Left hindlimb (tissue), 1 donor: ENCODE data around the gene PDZRN3.

Experiments
- DNase-seq: peaks from one replicate; pipeline ENCODE4 v3.0.0-alpha.2; 2018

PDZRN3 gene

GRCh38 chr3:73409138-73409763 is 215.5 kb downstream of the PDZRN3 start:
- no peak for DNase-seq

- no peak for DNase-seq
Measured at GRCh38 chr3:73408634-73409033, 216.1 kb downstream of the PDZRN3 start.

- no peak for DNase-seq
Measured at GRCh38 chr3:73407577-73407976, 217.2 kb downstream of the PDZRN3 start.

DNA sequence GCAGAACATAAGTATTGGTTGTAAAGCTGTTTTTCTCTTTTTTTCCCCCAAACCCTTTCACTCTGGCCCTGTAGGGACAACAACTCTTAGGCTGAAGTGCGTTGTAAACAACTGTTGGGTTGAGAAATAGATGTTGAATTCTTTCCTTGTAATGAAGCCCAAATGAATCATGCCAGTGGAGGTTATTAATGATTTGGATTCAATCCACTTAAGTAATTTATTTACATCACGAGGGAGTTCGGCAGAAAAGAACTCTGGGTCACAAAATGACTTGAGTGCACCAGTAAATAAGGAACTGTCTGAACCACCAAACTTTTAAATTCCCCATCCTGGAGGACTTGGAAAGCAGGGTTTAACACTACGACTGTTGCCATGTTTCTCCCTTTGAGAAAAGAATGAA is 218.9 kb downstream of the PDZRN3 start:
- DNase-seq, result no peak

DNA sequence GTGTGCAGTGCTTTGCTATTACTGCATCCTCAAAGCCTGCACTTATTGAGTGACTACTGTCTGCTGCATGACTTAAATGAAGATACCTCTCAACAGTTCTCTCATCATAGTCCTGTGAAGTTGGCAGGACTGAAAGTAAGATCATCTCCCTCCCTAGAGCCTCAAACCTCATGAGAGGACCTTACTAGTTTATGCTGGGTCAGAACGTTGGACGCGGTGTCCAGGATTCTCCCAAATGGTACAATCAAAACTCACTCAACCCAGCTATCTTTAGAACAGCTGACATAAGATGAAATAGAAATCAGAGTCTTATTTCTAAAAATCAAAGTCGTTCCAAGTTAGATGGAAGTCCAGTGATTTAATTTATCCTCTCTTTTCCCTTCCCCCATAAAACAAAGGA is 219.7 kb downstream of the PDZRN3 start:
- DNase-seq, result no peak

DNA sequence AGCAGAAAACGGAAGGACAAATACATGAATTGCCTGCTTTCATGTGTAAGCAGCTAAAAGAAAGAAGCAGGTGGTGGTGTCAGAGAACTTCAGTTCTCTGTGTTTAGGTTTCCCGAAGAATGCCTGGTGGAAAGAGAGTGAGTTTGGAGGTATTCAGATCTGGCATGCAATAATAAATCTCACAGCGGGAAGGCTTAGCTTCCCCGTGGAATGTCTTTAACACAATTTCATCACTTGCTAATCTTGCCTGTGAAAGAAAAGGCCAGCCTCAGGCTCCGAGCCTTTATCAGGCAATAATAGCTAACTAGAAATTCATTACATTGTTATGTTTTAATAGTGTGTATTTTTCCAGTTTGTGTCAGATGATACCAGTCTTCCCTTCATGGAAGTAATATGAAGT is 220.3 kb downstream of the PDZRN3 start:
- no peak for DNase-seq

GRCh38 chr3:73403444-73403843 is 221.3 kb downstream of the PDZRN3 start:
- no peak for DNase-seq

- no peak for DNase-seq
Measured at GRCh38 chr3:73401616-73402279, 223.0 kb downstream of the PDZRN3 start.

GRCh38 chr3:73401059-73401458 is 223.7 kb downstream of the PDZRN3 start:
- no peak for DNase-seq

DNA sequence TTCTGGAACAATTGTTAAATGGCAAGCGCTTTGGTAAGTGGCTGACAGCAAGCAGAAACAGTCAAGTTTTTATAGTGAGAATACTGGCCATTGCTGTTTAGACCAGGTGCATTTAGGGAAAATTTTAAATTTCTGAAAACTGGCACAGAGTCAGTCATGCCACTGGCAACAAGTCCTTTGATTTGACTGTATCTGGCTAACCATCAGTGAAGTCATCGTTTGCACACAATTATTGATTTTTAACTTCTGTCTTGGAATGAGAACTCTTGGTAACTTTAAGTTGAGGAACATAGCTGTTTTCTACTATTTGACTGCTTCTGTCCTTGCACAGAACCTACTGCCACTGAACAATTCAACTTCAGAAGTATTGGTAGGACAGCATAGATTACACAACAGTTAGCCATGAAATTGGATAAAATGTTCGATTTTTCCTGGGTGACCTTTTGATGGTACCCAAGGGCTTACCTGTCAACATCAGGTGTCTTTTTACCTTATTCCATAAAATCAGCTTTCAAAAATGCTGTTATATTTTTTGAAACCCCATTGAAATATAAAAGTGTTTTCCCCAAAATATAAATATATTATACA is 225.0 kb downstream of the PDZRN3 start:
- DNase-seq, result no peak

- DNase-seq, result no peak
Measured at GRCh38 chr3:73399106-73399505, 225.6 kb downstream of the PDZRN3 start.

DNA sequence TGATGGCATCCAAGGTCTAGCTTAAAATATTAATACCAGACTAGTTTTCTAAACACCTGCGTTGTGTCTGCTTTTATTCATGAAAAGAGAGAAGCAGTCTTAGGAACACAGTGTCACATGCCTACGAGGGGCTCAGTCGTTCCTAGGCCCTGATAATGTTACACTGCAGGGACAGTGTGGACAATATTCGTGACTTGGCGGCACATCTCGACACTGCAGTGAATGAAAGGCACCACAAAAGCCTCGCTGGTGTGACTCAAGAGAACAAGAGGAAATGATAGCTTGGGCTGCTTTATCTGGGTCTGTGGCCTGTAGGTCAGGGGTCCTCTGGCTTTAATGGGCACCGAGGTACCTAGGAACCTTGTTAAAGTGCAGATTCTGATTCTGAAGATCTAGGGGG is 226.7 kb downstream of the PDZRN3 start:
- DNase-seq, result no peak

- no peak for DNase-seq
Measured at GRCh38 chr3:73394240-73394639, 230.5 kb downstream of the PDZRN3 start.

GRCh38 chr3:73393005-73393404 is 231.7 kb downstream of the PDZRN3 start:
- no peak for DNase-seq

- no peak for DNase-seq
Measured at GRCh38 chr3:73391984-73392383, 232.8 kb downstream of the PDZRN3 start.

GRCh38 chr3:73389928-73390327 is 234.8 kb downstream of the PDZRN3 start:
- DNase-seq, result no peak

- no peak for DNase-seq
Measured at GRCh38 chr3:73389117-73389813, 235.5 kb downstream of the PDZRN3 start.

GRCh38 chr3:73385568-73385967 is 239.2 kb downstream of the PDZRN3 start:
- peak; percentile 65 for DNase-seq

- DNase-seq, result no peak
Measured at GRCh38 chr3:73384091-73384906, 240.4 kb downstream of the PDZRN3 start.

DNA sequence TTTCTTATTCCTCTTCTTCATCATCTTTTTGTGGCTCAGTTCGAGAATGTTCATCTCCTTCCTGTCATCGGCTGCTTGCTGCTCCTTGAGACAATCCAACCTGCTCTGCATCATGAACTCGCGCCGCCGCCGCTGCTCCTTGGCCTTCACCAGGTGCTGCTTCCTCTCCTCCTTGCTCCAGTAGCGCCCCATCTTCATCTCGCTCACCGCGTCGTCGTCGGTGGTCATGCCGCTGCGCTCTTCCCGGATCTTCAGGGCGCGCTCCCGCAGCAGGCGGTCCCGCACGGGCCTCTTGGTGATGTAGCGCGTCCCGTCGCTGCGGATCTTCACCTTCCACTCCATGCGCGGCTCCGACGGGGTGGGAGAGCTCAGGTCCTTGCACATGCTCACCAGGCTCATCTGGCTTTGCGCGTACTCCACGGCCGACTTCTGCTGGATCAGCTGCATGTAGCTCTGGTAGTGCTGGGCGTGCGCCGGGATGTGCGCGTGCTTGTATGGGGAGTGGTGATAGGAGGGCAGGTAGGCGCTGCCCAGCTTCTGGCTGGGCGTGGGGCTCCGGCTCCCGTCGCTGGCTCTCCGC is 241.2 kb downstream of the PDZRN3 start:
- no peak for DNase-seq

- no peak for DNase-seq
Measured at GRCh38 chr3:73381551-73381950, 243.2 kb downstream of the PDZRN3 start.

GRCh38 chr3:73380735-73381532 is 243.8 kb downstream of the PDZRN3 start:
- no peak for DNase-seq
